ENCODE data around the gene PHF11.

PHF11 gene

DNA sequence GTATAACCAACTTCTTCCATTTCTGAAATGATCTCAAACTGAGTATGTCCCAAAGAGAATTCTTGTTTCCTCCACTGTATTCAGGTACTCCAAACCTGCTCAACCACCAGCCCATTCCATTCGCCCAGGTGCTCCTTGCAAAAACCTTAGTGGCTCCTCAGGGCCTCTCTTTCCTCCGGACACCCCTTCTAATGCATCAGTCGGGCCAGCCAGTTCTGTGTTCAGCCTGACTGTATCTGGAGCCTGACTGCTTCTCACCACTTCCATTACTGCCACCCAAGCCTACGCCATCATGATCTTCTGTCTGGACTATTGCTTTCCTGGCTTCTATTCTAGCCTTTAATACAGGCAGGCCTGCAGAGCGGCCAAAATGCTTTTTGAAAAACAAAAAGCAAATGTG is 1.5 kb downstream of the PHF11 start:
- no peak for DNase-seq (ENCODE audit: low read depth in 4 of 4, low spot score in 1 of 4)

DNA sequence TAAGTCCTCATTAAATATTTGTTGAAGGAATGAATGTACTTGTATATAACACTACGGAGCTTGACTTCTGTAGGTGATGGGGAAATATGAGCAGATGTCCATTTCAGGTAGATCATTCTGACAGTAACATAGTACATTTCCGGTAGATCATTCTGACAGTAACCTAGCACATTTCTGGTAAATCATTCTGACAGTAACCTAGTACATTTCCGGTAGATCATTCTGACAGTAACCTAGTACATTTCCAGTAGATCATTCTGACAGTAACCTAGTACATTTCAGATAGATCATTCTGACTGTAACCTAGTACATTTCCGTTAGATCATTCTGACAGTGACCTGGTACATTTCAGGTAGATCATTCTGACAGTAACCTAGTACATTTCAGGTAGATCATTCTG is 2.5 kb downstream of the PHF11 start:
- DNase-seq (ENCODE audit: low read depth in 4 of 4, low spot score in 1 of 4), result no peak

DNA sequence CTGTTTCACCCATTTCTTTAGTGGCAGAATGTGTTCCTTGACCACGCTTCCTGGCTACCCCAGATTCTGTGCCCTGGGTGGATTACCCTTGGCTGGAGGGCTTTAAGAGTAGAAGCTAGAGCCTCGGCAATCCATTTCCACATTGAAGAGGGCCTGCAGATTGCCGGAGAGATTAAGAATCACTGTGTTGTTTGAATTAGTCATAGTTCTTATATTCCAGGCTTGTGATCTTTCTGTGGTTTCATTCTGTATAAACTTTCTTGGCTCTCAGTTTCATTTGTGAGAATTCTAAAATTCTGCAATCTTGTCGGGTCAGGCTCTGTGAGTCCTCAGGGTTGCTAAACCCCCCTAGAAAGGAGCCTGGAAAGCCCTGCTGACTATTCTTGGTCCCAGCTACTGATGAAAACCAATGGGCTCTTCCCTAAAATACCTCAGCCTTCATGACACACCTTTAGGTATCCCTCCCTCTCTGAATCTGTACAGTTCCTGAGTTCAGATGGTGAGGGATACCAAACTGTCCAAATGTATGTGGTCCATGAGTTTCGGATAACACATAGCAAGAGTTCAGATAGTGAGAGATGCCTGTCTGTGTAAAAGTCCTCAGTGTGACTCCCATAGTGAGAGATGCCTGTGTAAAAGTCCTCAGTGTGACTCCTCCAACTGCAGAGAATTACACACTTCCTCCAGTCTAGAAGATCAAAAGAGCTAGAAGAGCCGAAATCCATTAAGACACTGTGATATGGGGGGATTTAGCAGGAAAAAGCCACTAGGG is 4.3 kb downstream of the PHF11 start:
- no peak for DNase-seq (ENCODE audit: low read depth in 4 of 4, low spot score in 1 of 4)

DNA sequence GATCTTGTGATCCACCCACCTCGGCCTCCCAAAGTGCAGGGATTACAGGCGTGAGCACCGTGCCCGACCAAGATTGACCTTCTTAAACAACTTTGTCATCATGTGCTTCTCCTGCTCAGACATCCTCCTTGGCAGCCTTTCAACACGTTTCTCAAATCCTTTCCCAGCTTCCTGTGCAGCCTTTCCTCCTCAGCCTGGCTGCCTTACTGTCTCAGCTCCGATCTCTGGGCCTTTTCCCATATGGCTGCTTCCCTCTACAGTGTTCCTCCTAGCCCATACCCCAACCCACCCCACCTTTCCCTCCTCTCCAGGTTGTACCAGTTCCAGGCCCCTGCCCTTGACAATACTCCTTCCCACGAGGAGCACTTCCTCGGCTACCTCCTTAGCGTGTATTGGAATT is 7.2 kb downstream of the PHF11 start:
- no peak for DNase-seq (ENCODE audit: low read depth in 4 of 4, low spot score in 1 of 4)

DNA sequence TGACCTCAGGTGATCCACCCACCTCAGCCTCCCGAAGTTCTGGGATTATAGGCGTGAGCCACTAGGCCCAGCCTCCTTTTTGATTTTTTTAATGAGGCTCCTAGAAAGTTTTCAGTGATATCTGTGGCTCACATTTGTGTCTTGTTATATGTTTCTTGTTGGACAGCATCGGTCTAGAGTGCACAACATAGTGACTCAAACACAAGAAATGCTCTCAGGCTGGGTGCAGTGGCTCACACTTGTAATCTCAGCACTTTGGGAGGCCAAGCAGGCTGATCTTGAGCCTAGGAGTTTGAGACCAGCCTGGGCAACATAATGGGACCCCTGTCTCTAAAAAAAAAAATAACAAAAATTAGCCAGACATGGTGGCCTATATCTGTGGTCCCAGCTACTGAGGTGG is 8.2 kb downstream of the PHF11 start:
- no peak for DNase-seq (ENCODE audit: low read depth in 4 of 4, low spot score in 1 of 4)

DNA sequence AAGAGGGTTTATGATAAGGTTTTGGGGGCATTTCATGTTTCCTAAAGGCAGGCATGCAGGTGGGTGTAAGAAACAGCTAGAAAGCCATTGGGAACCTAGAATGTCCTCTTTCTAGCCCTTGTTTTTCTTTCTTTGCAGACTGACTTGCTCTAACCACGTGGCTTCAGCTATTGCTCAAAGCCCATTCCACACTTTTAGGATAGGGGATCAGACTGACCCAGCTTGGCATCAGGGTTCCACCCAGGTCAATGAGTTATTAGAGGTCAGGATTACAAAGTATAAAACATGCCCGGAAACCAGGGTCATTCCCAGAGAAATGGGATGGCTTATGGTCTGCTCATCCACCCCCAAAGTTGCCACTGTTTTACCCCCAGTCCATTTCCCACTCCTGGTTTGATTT is 16.8 kb downstream of the PHF11 start:
- no peak for DNase-seq (ENCODE audit: low read depth in 4 of 4, low spot score in 1 of 4)

DNA sequence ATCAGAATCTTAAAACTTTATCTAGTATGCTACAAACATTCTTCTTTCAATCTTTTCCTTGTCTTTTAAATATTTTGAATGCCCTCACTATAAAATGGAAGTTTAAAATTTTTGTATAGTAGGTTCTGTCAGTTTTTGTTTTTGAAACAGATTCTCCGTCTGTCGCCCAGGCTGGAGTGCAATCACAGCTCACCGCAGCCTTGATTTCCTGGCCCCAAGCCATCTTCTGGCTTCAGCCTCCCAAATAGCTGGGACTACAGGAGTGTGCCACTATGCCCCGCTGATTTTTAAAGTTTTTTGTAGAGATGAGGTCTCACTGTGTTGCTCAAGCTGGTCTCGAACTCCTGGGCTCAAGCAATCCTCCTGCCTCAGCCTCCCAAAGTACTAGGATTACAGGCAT is 20.7 kb downstream of the PHF11 start:
- no peak for DNase-seq (ENCODE audit: low read depth in 4 of 4, low spot score in 1 of 4)

DNA sequence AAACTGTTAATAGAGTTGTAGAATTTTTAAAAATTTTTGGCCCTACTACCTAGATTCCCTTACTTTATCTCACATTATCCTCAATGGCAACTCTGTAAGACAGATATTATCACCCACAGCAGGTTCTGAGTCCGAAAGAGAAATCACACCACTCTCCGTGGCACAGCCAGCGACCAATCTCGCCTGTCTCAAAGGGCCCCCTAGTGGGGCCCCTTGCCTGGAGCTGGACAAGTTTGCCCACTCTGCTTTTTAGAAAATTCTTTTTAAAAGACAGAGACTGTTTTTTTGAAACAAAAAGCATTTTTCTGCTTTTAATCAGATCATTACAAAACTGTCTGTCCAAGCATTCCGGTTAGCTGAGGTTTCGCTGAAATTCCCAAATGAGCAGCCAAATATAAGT is 21.7 kb downstream of the PHF11 start:
- no peak for DNase-seq (ENCODE audit: low read depth in 4 of 4, low spot score in 1 of 4)

DNA sequence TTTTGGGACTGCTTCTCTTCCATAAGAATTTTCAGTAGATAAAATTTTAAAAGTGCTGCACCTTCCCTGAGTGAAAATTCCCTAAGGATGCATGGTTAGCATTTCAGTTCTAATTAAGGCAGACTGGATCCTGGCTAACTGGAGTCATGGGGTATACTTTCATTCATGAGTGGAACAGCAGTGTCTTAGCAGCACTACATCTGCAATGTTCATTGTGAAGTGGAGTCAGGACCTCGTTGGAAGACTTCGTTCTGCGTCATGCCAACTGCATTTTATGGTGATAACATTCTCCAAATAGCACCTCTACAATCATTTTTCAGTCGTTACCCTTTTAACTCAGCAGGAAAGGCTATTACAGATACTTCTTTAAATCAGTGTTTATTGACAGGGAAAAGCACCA is 25.5 kb downstream of the PHF11 start:
- no peak for DNase-seq (ENCODE audit: low read depth in 4 of 4, low spot score in 1 of 4)

DNA sequence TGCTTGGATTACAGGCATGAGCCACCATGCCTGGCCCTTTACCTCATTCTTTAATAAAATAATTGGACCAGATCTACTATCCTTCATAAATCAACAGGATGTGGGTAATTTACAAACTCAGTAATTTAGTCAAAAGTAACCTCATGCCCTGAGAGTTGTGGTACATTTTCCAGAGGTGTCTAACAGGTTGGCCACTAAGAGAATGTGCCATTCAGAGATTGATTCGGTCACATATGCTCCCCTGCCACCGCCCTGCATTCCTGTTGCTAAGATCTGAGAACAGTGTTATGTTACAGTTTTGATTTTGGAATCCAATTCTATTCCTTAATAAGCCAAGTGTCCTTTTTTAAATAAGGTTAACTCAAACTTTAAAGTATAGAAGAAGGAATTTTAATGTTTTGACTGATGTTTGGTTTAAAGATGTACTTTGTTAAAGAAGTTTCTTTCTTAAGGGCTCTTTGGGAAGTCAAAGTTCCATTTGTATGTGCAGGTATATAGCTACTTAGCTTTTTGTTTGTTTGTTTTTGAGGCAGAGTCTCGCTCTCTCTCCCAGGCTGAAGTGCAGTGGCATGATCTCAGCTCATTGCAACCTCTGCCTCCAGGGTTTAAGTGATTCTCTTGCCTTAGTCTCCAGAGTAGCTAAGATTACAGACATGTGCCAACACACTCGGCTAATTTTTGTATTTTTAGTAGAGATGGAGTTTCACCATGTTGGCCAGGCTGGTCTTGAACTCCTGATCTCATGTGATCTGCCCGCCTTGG is 29.2 kb downstream of the PHF11 start:
- DNase-seq (ENCODE audit: low read depth in 4 of 4, low spot score in 1 of 4), result no peak

DNA sequence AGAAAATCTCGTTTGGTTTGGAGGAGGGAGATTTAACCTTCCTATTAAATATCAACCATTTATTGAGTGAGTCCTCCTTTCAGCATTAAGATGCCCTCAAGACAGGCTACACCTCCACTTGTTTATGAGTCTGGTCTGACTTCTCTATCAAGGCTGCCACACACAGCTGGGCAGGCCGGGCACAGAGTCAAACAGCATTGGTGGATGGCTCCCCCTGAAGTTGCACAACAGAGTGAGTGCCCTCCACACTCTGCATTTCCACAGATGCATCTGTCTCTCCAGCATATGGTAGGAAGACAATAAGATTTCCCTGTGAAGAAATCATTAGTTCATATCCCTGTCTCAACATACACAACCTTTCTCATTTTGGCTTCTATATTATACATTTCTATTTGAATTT is 31.4 kb downstream of the PHF11 start:
- no peak for DNase-seq (ENCODE audit: low read depth in 4 of 4, low spot score in 1 of 4)

DNA sequence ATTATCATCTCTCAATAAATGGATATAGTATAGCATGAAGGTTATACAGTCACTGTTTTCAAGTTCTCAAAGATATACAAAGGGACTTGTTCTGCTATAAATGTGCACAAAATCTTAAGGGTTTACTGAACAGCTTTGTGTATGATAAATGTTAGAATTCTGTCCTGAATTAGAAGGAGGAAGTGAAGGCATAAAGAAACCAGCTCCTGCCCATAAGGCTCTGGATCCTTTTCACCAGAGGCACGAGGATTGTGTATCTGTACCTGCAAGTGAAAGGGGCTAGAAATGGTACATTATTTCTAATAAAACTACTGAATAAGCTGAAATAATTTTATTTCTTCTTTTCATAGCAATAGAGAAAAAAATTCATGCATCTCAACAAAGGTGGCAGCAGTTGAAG is 32.4 kb downstream of the PHF11 start:
- no peak for DNase-seq (ENCODE audit: low read depth in 4 of 4, low spot score in 1 of 4)

DNA sequence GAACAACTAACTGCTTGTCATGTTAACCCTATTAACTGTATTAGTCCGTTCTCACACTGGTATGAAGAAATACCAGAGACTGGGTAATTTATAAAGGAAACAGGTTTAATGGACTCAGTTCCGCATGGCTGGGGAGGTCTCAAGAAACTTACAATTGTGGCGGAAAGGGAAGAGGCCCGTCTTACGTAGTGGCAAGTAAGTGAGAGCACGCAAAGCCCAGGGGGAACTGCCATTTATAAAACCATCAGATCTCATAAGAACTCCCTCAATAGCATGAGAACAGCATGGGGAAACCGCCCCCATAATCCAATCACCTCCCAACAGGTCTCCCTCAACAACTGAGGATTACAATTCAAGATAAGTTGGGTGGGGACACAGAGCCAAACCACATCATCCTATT is 34.7 kb downstream of the PHF11 start:
- DNase-seq (ENCODE audit: low read depth in 4 of 4, low spot score in 1 of 4), result no peak

DNA sequence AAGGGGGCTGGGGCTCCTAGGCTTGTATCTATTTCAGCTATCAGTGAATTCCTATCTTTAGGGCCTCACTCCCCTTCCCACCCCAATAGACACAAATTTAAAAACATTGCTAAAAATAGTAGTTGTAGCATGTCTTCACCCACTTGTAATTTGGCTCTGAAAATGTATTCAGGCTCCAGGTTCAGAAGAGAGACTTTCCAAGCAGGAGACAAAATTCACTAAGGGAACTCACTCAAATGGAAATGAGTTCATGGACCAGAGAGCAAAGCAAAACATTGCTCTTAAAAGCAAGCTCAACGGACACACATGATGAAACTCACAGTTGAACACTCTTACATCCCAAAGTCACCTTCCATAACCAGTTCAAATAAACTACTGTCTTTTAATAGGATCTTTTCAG is 36.8 kb downstream of the PHF11 start:
- DNase-seq (ENCODE audit: low read depth in 4 of 4, low spot score in 1 of 4), result no peak

DNA sequence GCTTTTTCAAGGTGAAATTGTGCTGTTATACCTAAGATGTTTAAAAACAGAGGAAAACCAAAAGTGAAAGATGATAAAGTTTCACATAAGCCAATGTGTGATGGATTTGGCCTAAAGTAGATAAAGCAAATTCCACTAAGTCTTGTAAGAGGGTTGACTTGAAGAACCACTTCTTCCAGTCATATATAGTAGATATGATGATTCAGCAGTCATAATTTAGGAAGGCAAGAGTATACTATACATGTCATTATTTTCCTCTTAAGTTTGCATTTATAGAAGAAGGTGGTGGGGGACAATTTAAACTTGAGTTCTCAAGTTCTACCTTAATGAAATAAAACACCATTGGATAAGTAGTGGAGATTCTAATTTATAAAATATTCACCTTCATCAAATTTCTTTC is 37.3 kb downstream of the PHF11 start:
- DNase-seq (ENCODE audit: low read depth in 4 of 4, low spot score in 1 of 4), result no peak

DNA sequence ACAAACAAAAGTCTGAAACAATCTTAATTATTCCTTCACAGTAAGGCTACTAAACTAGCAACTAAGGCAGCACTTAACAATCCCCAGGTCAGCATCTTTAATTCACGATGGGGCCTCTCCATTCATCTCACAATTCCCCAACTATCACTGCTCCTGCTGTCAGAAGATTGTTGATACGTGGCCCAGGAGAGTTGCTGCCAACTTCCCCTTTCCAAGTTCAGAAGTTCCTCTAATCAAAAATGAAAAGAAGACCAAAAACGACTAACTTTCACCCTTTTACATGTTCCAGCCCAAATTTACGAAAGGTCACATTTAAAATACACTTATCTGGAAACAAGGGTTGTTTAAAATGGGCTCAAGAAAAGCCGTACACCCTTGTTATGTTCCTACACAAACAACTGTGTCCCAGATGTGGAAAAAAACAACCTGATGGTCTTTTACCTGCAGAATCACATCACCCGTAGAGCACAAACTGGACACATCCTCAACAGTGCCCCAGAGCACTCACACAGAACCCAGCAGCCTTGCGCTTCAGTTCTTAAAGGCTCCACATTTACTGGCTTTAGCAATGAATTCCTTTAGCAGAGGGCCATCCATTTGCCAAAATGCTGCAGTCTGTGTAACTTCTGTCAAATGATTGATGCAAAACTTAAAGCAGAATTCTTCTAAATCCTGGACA is 38.0 kb downstream of the PHF11 start:
- no peak for DNase-seq (ENCODE audit: low read depth in 4 of 4, low spot score in 1 of 4)

DNA sequence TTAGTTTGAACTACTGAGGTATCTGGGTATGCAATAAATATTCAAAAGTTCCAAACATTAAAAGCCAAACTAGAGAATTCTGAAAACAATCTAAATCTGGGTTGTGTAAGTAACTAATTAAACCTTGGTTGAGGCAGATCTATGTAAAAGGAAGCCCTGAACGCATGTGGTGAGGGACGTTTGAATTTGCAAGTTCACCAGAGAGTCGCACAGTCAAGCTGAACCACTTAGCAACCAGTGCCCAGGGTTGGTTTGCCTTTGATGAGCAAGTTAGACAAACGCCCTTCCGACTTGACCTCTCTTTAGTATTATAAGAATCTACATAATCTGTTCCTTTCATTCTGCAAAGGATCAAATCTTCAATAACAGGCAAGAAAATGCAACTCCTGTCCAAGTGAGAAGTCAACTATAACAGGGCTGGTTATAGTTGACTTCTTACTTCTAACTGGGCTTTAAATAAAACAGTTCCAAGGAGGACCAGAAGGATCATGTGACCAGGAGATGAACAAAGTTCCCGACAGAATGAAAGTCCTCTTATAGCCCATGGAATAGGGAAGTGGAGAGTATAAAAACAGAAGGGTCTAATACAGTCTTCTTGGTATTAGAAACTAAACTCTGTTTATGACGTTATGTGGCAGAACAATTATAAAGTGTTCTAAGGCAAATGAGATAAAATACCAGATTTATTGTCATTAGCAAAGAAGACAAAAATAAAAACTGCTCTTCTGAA is 40.6 kb downstream of the PHF11 start:
- no peak for DNase-seq (ENCODE audit: low read depth in 4 of 4, low spot score in 1 of 4)

DNA sequence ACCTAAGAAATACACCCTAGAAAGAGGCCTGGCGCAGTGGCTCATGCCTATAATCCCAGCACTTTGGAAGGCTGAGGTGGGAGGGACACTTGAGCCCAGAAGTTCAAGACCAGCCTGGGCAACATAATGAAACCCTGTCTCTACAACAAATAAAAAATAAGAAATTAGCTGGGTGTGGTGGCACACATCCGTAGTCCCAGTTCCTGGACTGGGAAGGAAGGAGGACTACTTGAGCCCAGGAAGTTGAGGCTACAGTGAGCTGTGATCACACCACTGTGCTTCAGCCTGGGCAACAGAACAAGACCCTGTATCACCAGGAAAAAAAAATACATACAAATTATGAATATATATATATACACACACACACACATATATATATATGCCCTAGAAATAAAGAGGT is 42.7 kb downstream of the PHF11 start:
- no peak for DNase-seq (ENCODE audit: low read depth in 4 of 4, low spot score in 1 of 4)

DNA sequence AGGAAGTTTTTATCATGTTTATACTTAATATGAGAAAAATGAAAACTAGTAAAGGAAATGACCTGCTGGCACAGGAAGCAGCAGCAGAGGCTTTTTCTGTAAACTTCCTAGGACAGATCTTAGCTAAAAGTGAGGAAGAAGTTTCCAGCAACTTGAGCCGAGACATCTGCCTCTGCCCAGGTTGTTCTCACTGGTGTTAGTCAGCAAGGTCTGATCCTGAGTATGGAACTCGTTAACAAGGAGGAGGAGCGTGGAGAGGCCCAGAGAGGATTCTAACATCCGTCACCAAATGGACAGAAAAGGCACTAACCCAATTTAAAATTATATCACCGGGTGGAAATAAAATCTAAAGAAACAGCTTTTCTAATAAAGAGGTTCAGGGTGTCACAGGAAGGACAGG is 43.6 kb downstream of the PHF11 start:
- DNase-seq (ENCODE audit: low read depth in 4 of 4, low spot score in 1 of 4), result no peak

DNA sequence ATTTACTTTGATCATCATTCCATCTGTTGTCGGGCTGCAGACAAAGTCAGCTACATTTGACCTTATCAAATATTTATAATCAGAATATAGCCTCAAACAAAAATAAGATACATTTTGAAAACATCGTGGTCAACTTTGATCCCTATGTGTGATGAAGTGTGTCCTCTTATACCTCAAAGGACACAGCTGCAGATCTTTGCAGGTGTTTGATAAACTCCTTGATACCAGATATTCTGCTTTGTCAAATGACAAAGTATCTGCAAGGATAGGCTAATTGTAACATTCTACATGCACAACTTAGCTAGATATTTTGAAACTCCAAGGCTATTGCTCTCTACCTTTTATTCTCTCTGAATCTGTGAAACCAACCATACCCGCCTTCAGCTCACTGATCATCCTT is 44.0 kb downstream of the PHF11 start:
- DNase-seq (ENCODE audit: low read depth in 4 of 4, low spot score in 1 of 4), result no peak

DNA sequence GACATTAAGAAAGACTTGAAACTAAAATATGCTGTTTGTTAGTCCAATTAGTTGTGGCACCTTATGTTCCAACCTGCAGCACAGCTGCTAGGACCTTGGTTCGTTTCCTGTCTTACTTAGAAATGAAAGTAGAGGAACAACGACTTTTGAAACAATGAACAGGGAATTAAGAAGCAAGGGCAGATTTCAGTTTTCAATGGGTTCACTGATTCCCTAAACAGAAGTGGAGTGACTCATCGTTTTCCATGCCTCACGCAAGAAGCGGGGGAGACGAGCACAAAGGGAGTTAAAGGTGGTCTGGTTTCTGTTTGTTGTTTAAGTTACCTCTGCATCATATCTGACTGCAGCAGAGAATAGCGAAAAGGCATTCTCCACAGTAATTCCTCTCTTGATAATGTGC is 44.8 kb downstream of the PHF11 start:
- DNase-seq (ENCODE audit: low read depth in 4 of 4, low spot score in 1 of 4), result no peak

DNA sequence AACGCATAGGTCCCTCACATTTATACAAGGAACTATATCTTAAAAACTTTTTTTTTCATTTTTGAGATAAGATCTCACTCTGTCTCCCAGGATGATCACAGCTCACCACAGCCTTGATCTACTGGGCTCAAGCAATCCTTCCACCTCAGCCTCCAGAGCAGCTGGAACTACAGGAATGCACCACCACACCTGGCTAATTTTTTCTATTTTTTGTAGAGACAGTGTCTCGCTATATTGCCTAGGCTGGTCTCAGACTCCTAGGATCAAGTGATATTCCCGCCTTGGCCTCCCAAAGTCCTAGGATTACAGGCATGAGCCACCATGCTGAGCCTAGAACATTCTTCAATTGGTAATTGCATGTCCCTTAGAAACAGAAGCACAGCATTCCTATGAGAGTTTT is 47.9 kb downstream of the PHF11 start:
- no peak for DNase-seq (ENCODE audit: low read depth in 4 of 4, low spot score in 1 of 4)
